NCI-H2227 treated with DMSO at 0.1 percent for 48 hours (cell line): ENCODE measurements around the gene IGSF22.
"Not testable (repeated sequence)": the region's sequence is repeated elsewhere in the genome, so short reads cannot be mapped to it uniquely, and the experiment has no call there.

Experiments used
- DNase-seq: peaks from one replicate; lab custom pipeline; 2025; lab: John Stamatoyannopoulos, UW

Gene IGSF22

DNA sequence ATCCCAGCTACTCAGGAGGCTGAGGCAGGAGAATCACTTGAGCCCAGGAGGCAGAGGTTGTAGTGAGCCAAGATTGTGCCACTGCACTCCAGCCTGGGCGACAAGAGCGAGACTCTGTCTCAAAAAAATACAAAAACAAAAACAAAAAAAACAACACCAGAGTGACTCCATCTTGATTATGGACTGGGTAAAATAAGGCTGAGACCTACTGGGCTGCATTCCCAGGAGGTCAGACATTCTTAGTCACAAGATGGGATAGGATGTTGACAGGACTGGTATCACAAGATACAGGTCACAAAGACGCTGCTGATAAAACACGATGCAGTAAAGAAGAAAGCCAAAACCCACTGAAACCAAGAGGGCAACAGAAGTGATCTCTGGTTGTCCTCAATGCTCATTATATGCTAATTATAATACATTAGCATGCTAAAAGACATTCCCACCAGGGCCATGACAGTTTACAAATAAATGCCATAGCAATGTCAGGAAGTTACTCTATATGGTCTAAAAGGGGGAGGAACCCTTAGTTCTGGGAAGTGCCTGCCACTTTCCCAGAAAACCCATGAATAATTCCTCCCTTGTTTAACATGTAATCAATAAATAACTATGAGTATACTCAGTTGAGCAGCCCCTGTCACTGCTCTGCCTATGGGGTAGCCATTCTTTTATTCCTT lies 34.4 kb downstream of the IGSF22 start:
- DNase-seq = not testable (repeated sequence)

DNA sequence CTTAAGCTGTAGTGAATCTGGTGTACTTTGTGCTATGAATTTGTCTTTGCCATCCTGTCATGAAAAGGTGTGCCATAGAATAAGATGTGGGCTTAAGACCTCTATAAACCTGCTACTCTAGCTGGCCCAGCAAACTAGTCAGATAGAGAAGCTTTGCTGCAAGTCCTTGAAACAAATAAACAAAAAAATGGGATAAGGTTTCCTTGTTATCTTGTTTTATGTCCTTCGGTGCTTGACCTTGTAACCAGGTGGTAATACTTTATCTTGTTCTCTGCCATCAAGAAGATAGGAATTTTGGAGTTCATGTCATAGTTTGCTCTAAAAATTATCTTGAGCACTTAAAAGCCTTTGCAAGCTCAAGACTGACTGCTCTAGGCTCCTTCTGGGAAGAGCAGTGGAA lies 41.7 kb downstream of the IGSF22 start:
- no peak for DNase-seq

DNA sequence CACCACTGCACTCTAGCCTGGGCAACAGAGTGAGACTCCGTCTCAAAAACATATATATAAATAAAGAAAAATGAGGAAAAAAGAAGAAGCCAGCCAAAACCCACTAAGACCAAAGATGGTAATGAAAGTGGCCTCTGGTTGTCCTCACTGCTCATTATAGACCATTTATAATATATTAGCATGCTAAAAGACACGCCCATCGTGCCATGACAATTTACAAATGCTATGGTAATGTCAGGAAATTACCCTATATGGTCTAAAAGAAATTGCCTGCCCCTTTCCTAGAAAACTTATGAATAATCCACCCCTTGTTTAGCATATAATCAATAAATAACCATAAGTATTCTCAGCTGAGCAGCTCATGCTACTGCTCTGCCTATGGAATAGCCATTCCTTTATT lies 43.5 kb downstream of the IGSF22 start:
- DNase-seq = no peak

DNA sequence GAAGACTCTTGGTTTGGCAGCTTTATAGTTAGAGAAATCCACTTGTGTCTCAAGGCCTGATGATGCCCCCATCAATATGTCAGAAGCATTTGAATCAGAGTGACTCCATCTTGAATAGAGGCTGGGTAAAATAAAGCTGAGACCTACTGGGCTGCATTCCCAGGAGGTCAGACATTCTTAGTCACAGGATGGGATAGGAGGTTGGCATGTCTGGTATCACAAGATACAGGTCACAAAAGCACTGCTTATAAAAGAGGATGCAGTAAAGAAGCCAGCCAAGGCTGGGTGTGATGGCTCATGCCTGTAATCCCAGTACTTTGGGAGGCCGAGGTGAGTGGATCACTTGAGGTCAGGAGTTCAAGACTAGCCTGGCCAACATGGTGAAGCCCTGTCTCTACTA lies 44.0 kb downstream of the IGSF22 start:
- not testable (repeated sequence) for DNase-seq

DNA sequence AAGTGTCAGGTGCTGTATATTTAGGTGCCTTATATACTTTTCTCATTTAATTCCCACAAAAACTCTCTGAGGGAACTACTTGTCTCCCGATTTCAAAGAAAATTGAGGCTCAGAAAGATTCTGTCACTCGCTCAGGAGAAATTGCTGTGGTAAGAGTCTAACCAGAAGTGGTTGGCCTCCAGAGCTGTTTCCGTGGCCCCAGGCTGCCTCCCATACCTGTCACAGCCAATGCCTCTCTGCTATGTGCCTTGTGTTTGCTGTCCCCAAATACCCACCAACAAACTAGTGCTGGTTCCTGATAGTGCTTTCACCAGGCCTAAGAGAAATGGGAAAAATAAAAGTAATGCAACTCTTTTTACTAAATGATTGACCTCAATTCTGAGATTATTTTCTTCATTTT lies 48.4 kb downstream of the IGSF22 start:
- DNase-seq = no peak

DNA sequence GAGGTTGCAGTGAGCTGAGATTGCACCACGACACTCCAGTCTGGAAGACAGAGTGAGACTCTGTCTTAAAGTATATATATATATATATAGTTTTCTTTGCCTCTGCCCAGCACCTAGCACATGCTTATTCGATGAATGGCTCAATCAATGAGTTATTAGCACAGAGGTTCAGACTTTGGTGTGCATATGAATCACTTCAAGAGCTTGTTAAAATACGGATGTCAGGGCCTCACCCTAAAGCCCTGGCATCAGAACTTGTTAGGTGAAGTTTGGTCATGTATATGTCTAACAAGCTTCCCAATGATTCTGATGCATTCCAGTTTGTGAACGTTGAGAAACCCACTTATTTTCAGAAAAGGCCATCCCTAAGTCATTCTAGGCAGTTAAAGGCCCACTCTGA lies 49.2 kb downstream of the IGSF22 start:
- no peak for DNase-seq

DNA sequence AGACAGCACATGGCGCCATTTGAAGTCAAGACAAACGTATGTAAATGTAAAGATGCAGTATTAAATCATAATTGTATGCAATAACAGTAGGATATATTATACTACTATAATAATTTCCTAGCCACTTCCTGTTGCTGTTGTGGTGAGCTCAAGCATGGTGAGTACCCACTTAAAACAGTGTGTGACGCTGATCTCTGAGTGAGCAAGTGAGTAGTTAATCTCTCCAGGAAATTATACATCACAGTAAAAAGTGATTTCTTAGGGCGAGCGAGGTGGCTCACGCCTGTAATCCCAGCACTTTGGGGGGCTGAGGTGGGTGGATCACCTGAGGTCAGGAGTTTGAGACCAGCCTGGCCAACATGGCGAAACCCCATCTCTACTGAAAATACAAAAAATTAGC lies 53.8 kb downstream of the IGSF22 start:
- DNase-seq = not testable (repeated sequence)

DNA sequence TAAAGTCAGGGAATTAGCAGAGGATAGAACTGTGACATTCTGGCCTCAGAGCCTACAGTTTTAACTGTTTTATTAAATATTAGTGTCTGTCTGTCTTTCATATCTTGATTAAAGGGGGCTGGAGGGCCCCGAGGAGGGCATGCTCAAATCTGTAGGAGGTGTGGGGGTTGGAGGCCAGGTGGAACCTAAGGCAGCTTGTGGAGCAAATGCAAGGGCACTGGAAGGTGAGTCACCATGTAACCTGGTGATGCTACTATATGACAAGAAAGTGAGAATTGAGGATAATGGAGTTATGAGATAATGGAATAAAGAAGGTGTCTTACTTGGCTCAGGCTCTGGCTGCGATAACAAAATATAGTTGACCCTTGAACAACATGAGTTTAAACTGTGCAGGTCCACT lies 54.7 kb downstream of the IGSF22 start:
- no peak for DNase-seq

DNA sequence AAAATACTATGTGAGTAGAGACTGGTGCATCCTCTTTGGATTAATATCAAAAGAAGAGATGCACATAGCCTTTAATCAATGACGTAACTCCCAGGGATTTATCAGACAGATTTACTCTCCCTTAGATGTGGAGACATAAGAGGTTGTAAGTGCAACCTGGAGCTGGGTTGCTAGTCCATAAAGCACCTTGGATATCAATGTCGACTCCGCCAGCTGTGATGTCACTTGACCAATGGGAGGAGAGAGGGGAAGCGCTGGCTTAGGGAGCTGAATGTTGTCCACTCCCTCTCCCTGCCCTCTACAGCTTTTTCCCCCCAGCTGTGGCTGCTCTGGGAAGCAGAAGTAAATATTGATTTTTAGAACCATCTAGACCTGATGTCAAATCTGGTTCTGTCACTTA lies 56.3 kb downstream of the IGSF22 start:
- no peak for DNase-seq

DNA sequence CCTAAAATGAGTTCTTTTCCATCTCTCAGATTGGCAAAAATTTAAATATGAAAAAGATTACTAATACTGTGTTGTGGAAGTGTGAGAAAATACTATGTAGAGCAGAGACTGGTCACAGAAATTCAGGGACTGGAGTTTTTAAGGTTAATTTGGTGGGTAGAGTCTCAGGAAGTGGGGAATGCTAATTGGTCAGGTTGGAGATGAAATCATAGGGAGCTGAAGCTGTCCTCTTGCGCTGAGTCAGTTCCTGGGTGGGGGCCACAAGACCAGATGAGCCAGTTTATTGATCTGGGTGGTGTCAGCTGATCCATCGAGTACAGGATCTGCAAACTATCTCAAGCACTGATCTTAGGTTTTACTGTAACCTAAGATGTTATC lies 56.8 kb downstream of the IGSF22 start:
- DNase-seq = no peak

DNA sequence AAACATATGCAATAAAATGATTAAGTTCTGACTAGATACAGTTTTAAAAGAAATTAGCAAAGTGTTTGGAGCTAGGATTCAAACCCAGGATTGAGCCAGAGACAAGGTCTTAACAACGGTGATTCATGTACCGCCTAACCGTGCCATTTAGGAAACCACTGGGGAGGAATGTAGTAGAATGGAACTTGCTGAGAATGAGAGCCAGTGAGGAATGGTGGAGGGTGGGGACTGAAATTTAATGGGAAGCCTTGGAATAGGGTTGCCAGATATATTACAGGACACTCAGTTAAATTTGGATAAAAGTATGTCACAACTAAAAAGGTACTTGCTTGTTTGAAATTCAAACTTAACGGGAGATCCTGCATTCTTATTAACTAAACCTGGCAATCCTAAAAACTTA lies 57.9 kb downstream of the IGSF22 start:
- DNase-seq = no peak

DNA sequence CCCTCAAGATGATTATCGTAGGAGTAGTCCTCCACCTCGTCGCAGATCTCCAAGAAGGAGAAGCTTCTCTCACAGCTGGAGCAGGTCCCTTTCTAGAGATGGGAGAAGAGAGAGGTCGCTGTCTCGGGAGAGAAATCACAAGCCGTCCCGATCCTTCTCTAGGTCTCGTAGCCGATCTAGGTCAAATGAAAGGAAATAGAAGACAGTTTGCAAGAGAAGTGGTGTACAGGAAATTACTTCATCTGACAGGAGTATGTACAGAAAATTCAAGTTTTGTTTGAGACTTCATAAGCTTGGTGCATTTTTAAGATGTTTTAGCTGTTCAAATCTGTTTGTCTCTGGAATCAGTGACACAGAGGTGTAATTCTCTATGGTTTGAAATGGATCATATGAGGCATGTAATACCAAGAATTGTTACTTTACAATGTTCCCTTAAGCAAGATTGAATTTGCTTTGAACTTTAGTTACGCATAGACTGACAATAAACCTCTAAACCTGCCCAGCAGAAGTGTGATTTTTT lies 60.6 kb downstream of the IGSF22 start:
- DNase-seq = not testable (repeated sequence)

DNA sequence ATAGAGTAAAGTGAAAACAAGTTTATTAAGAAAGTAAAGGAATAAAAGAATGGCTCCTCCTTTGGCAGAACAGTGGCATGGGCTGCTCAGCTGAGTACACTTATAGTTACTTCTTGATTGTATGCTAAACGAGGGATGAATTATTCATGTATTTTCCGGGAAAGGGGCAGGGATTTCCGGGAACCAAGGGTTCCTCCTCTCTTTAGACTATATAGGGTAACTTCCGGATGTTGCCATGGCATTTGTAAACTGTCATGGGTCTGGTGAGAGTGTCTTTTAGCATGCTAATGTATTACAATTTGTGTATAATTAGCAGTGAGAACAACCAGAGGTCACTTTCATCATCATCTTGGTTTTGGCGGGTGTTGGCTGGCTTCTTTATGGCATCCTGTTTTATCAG lies 68.3 kb downstream of the IGSF22 start:
- no peak for DNase-seq
